Esophagus squamous epithelium (tissue), 4 donors: ENCODE measurements around the gene DAD1.

Experiments
- POLR2A ChIP-seq, 4 donors: fragments of 450-650 bp; IDR thresholded peaks; one replicate each; pipeline ENCODE4 v1.6.1; 2017; ENCODE audit warnings: antibody characterized with exemption in 4 of 4, mild to moderate bottlenecking in 4 of 4, moderate library complexity in 3 of 4
- TF ChIP-seq, protein P1 (sequence below), 6 experiments: fragments of 450-650 bp in 4 of 6; fragments of 200-600 bp in 2 of 6; sonication (generic) in 2 of 6; IDR thresholded peaks; one replicate each; pipeline ENCODE4 v1.5.1; 2016 to 2019; ENCODE audit warnings: antibody characterized with exemption in 6 of 6, mild to moderate bottlenecking in 4 of 6, moderate library complexity in 4 of 6

DNA sequence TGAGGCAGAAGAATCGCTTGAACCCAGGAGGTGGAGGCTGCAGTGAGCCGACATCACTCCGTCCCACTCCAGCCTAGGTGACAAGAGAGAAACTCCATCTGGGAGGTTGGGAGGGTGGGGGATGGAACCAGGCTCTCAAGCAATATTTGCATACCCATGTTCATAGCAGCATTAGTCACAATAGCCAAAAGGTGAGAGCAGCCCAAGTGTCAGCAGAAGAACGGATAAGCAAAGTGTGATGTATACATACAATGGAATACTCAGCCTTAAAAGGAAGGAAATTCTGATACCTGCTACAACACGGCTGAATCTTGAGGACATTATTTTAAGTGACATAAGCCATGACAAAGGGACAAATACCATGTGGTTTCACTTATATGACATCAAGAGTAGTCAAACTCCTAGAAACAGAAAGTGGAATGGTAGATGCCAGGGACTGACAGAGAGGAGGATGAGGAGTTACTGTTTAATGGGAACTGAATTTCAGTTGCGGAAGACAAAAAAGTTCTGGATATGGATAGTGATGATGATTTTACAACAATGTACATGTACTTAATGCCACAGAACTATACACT lies 11.6 kb downstream of the DAD1 start:
- no peak for TF ChIP-seq POLR2A (IDR thresholded peaks at IDR 0.05)
- TF ChIP-seq, protein P1, sequence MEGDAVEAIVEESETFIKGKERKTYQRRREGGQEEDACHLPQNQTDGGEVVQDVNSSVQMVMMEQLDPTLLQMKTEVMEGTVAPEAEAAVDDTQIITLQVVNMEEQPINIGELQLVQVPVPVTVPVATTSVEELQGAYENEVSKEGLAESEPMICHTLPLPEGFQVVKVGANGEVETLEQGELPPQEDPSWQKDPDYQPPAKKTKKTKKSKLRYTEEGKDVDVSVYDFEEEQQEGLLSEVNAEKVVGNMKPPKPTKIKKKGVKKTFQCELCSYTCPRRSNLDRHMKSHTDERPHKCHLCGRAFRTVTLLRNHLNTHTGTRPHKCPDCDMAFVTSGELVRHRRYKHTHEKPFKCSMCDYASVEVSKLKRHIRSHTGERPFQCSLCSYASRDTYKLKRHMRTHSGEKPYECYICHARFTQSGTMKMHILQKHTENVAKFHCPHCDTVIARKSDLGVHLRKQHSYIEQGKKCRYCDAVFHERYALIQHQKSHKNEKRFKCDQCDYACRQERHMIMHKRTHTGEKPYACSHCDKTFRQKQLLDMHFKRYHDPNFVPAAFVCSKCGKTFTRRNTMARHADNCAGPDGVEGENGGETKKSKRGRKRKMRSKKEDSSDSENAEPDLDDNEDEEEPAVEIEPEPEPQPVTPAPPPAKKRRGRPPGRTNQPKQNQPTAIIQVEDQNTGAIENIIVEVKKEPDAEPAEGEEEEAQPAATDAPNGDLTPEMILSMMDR (IDR thresholded peaks at IDR 0.05) = no peak
